Transverse colon (tissue), 4 donors: ENCODE measurements around the gene PNPT1. TPM values are rescaled to one million over a fixed set of nuclear protein-coding genes. Genes with fewer than 3 reads are reported as not detected.

Experiments used
- DNase-seq: peaks from one replicate; pipeline ENCODE4 v3.0.0-alpha.2; 2019
- H3K27ac ChIP-seq, 4 donors: fragments of 200-600 bp; sonication (generic); 2 replicates each; pipeline ENCODE4 v1.5.1; 2016 to 2018; ENCODE audit warnings: inconsistent platforms in 4 of 4
- H3K27me3 ChIP-seq: fragments of 200-600 bp; sonication (generic); 2 replicates; pipeline ENCODE4 v1.5.1; 2017; ENCODE audit warnings: inconsistent platforms
- H3K36me3 ChIP-seq, 4 donors: fragments of 200-600 bp; sonication (generic); 2 replicates each; pipeline ENCODE4 v1.5.1; 2017 to 2019; ENCODE audit warnings: inconsistent platforms in 4 of 4
- H3K4me1 ChIP-seq, 4 donors: fragments of 200-600 bp; sonication (generic); 2 replicates each; pipeline ENCODE4 v1.5.1; 2017 to 2020; ENCODE audit warnings: inconsistent platforms in 4 of 4
- H3K4me3 ChIP-seq, 4 donors: fragments of 200-600 bp; sonication (generic); 1 replicate in 1 of 4; 2 replicates in 3 of 4; pipeline versions ENCODE4 v1.5.1 to v1.6.1; 2017 to 2019; ENCODE audit warnings: inconsistent platforms in 4 of 4
- H3K9me3 ChIP-seq, 2 donors: fragments of 200-600 bp; sonication (generic); 2 replicates each; pipeline ENCODE4 v1.5.1; 2017 to 2019; ENCODE audit warnings: inconsistent platforms in 2 of 2
- CTCF ChIP-seq, 5 experiments: fragments of 200-600 bp in 3 of 5; fragments of 450-650 bp in 2 of 5; sonication (generic) in 3 of 5; IDR thresholded peaks; 1 replicate in 2 of 5; 2 replicates in 3 of 5; pipeline ENCODE4 v1.5.1; 2016 to 2017; ENCODE audit warnings: antibody characterized with exemption in 5 of 5, inconsistent platforms in 3 of 5, mild to moderate bottlenecking in 2 of 5, moderate library complexity in 1 of 5
- EP300 ChIP-seq: sonication (generic); formaldehyde crosslinking; IDR thresholded peaks from one replicate; pipeline ENCODE4 v1.6.1; 2017; ENCODE audit warnings: antibody characterized with exemption, low read depth
- POLR2A ChIP-seq: fragments of 450-650 bp; IDR thresholded peaks from one replicate; pipeline ENCODE4 v1.6.1; 2016; ENCODE audit warnings: antibody characterized with exemption, mild to moderate bottlenecking, moderate library complexity
- POLR2AphosphoS5 ChIP-seq, 3 donors: sonication (generic); formaldehyde crosslinking; IDR thresholded peaks; one replicate each; pipeline ENCODE4 v1.6.1; 2016; ENCODE audit warnings: antibody characterized with exemption in 3 of 3
- WGBS, 2 donors: methylation state at CpG; one replicate each; pipeline ENCODE4 v1.1.5; 2018; ENCODE audit warnings: low coverage in 1 of 2; 5-methylcytosine and 5-hydroxymethylcytosine counted together
- in situ Hi-C, 4 donors: fragments of 200-750 bp; cut with MboI; loops; one replicate each; pipeline versions ENCODE4 v1.15.0 to v1.15.1; 2017; ENCODE audit warnings: low sequenced_read_pairs in 3 of 4, low pct_ligation_motif_present in 1 of 4, low pct_unique_long_range_greater_than_20kb in 1 of 4
- intact Hi-C: fragments of 100-400 bp; cut with DNase I; formaldehyde crosslinking; loops from one replicate; pipeline ENCODE4 v1.15.1; 2023; ENCODE audit warnings: low total_unique reads
- total RNA-seq, 4 donors: library from RNA; depleted of rRNA; stranded (reverse); fragments of >200 nt; gene quantifications; one replicate each; pipeline ENCODE4 v1.1.0, GENCODE V29; 2016

Gene PNPT1
- total RNA-seq, 4 donors from 2014 or later = 2.2 to 14.9 (median 9.1) TPM

GRCh38 chr2:55592130-55592529, 101.5 kb downstream of the PNPT1 start:
- DNase-seq = no peak
- Histone ChIP-seq H3K9me3 (no peaks in the 10 kb centered on the region), H3K4me3 (no peak overlapping the region), H3K27me3 (no peaks in the 10 kb centered on the region), H3K27ac (no peak overlapping the region), H3K4me1 (peaks cover 0 to 10% (median 0%) of the 10 kb centered on the region in 4 donors), H3K36me3 (peaks cover 0 to 39% (median 6%) of the 10 kb centered on the region in 4 donors)
- intact Hi-C loops = no loop called here
- in situ Hi-C loops = no loop called here
- TF ChIP-seq CTCF (IDR thresholded peaks at IDR 0.05) (no peak), POLR2AphosphoS5 (IDR thresholded peaks at IDR 0.05) (no peak), EP300 (no peak), POLR2A (no peak)
- 50 to 59% methylated on average over 1 of the region's 1 CpG for WGBS, 2 donors

GRCh38 chr2:55590810-55591440, 102.7 kb downstream of the PNPT1 start:
- TF ChIP-seq POLR2A (no peak), POLR2AphosphoS5 (IDR thresholded peaks at IDR 0.05) (no peak), CTCF (IDR thresholded peaks at IDR 0.05) (no peak), EP300 (no peak)
- peaks cover 0 to 10% (median 0%) of the 10 kb centered on the region in 4 donors for H3K4me1 ChIP-seq
- H3K27me3 ChIP-seq = no peaks in the 10 kb centered on the region
- no peak for DNase-seq
- in situ Hi-C loops = no loop called here
- intact Hi-C loops = no loop called here
- H3K36me3 ChIP-seq = peaks cover 0 to 31% (median 6%) of the 10 kb centered on the region in 4 donors
- H3K4me3 ChIP-seq = no peak overlapping the region
- H3K9me3 ChIP-seq = no peaks in the 10 kb centered on the region
- 69 to 75% methylated on average over 6 to 7 of the region's 7 CpGs for WGBS, 2 donors
- H3K27ac ChIP-seq = no peak overlapping the region

GRCh38 chr2:55585451-55586080, 108.1 kb downstream of the PNPT1 start:
- Histone ChIP-seq H3K9me3 (no peaks in the 10 kb centered on the region), H3K36me3 (peaks cover 0 to 35% (median 8%) of the 10 kb centered on the region in 4 donors), H3K4me3 (no peak overlapping the region), H3K4me1 (peaks cover 0 to 17% (median 7%) of the 10 kb centered on the region in 4 donors), H3K27me3 (no peaks in the 10 kb centered on the region), H3K27ac (no peak overlapping the region)
- intact Hi-C loops = no loop called here
- whole genome bisulfite sequencing, 2 donors = 68 to 83% methylated on average over 2 of the region's 2 CpGs
- TF ChIP-seq POLR2AphosphoS5 (IDR thresholded peaks at IDR 0.05) (no peak), CTCF (IDR thresholded peaks at IDR 0.05) (no peak), POLR2A (no peak), EP300 (no peak)
- DNase-seq = no peak
- in situ Hi-C loops = no loop called here

Other genes with a start within 250 kb of the PNPT1 start
- gene CFAP36, start 174.1 kb downstream of the PNPT1 start, total RNA-seq = 10 to 100 TPM; 10.1 to 22.9 (median 12.3) TPM
- gene PPP4R3B, start 76.2 kb downstream of the PNPT1 start, total RNA-seq = 10 to 100 TPM; 59.5 to 79.7 (median 69.8) TPM
- 10 to 100 TPM; 12.0 to 34.8 (median 26.5) TPM for gene EFEMP1, start 229.9 kb upstream of the PNPT1 start, total RNA-seq